H1 (cell line): ENCODE results near the gene KLHL36. TPM values are rescaled to one million over a fixed set of nuclear protein-coding genes. Genes with fewer than 3 reads are reported as not detected.

Experiments used
- EP300 ChIP-seq, 2 experiments: IDR thresholded peaks; 1 replicate in 1 of 2; 2 replicates in 1 of 2; pipeline ENCODE4 v1.6.1; 2011 to 2012; ENCODE audit warnings: low read depth in 2 of 2, low read length in 2 of 2, mild to moderate bottlenecking in 2 of 2, borderline replicate concordance in 1 of 2, inconsistent platforms in 1 of 2, moderate library complexity in 1 of 2
- EZH2 ChIP-seq: fragments of 200-600 bp; sonication (generic); IDR thresholded peaks from 2 replicates; pipeline ENCODE4 v1.7.1; 2012; ENCODE audit warnings: low read depth, mild to moderate bottlenecking, moderate library complexity, low read length, inconsistent platforms; ENCODE audit not compliant: severe bottlenecking
- SP4 ChIP-seq: IDR thresholded peaks from 2 replicates; pipeline ENCODE4 v1.6.1; 2012; ENCODE audit warnings: low read length, inconsistent platforms
- TBP ChIP-seq: IDR thresholded peaks from 2 replicates; pipeline ENCODE4 v1.6.1; 2011; ENCODE audit warnings: low read depth, low read length, improper control_type of control experiment
- polyA plus RNA-seq, 7 experiments: library from polyadenylated mRNA; depleted of rRNA in 3 of 7; stranded (reverse) in 5 of 7; unstranded in 2 of 7; fragments of >200 nt in 5 of 7; fragments of 200-250 nt in 2 of 7; gene quantifications; 1 replicate in 5 of 7; 2 replicates in 1 of 7; 4 replicates in 1 of 7; pipeline versions ENCODE4 v1.2.1 to v1.2.3, GENCODE V29; 2011 to 2013; ENCODE audit warnings: missing spikeins in 2 of 7, mixed read lengths in 2 of 7
- total RNA-seq: library from RNA; stranded (reverse); fragmentation: NEBNext Ultra II Directional; extraction: Animal tissue kit (Norgen Biotek cat#: 25700); gene quantifications from 2 replicates; pipeline ENCODE4 v1.2.1, GENCODE V29; 2021

Gene KLHL36
- total and polyA plus RNA-seq, 2 of the 8 experiments (the other 6 are each of a cell fraction or from before 2014, with no cell fraction given) = 22.9 to 33.6 TPM

GRCh38 chr16:84663433-84664101 is 15.3 kb downstream of the KLHL36 start (continued):
- TF ChIP-seq EP300 (IDR thresholded peaks at IDR 0.05; ENCODE audit: borderline replicate concordance in 1 of 2, low read depth in 2 of 2, low read length in 2 of 2) (no peak), EZH2 (no peak), SP4 (no peak), TBP (no peak)
